ENCODE results near the gene CUX1. TPM values are rescaled to one million over a fixed set of nuclear protein-coding genes. Genes with fewer than 3 reads are reported as not detected.

Gene CUX1
- total RNA-seq, 1 donor from 2014 or later, result 101 TPM

- peaks cover 5 to 8% of the 10 kb centered on the region in 2 donors for H3K4me1 ChIP-seq
- H3K9me3 ChIP-seq, result no peaks in the 10 kb centered on the region
- no peak for DNase-seq (ENCODE audit: low spot score in 2 of 2)
- H3K4me3 ChIP-seq, result peak overlapping the region; percentile 83 to 86
- intact Hi-C loops (cut with DNase I), result loop anchor here (5.0 kb wide), 1 partner anchor 77 kb away; no protein-coding TSS in a partner anchor
- no peaks in the 10 kb centered on the region for H3K27me3 ChIP-seq
- H3K27ac ChIP-seq, result peak overlapping the region; percentile 84 to 86
- no peak for TF ChIP-seq CTCF (IDR thresholded peaks at IDR 0.05)
- H3K36me3 ChIP-seq, result no peaks in the 10 kb centered on the region
Observed at GRCh38 chr7:102285540-102286236, 468.3 kb downstream of the CUX1 start.

GRCh38 chr7:102286237-102287110, 469.0 kb downstream of the CUX1 start, which contains the start of gene SH2B2:
Gene SH2B2 (plus strand): TSS chr7:102286868. CDS start chr7:102300551, 13,683 bp downstream.
- DNase-seq (ENCODE audit: low spot score in 2 of 2), result peak in 1 of 2 donors; percentile 91
- Histone ChIP-seq H3K4me1 (peaks cover 5 to 8% of the 10 kb centered on the region in 2 donors), H3K36me3 (no peaks in the 10 kb centered on the region), H3K27me3 (no peaks in the 10 kb centered on the region), H3K9me3 (no peaks in the 10 kb centered on the region), H3K4me3 (peak within 1 kb of the TSS; percentile 85 to 86), H3K27ac (peak within 1 kb of the TSS; percentile 84 to 86)
- no peak for TF ChIP-seq CTCF (IDR thresholded peaks at IDR 0.05)
- intact Hi-C loops (cut with DNase I), result loop anchor here (5.0 kb wide), 1 partner anchor 76 kb away; no protein-coding TSS in a partner anchor

- no peaks in the 10 kb centered on the region for H3K36me3 ChIP-seq
- no peaks in the 10 kb centered on the region for H3K9me3 ChIP-seq
- no peaks in the 10 kb centered on the region for H3K27me3 ChIP-seq
- H3K27ac ChIP-seq, result peak overlapping the region in 1 of 2 donors; percentile 34
- no peak for TF ChIP-seq CTCF (IDR thresholded peaks at IDR 0.05)
- peaks cover 5 to 8% of the 10 kb centered on the region in 2 donors for H3K4me1 ChIP-seq
- peak in 1 of 2 donors; percentile 72 for DNase-seq (ENCODE audit: low spot score in 2 of 2)
- peak overlapping the region; percentile 85 to 86 for H3K4me3 ChIP-seq
- intact Hi-C loops (cut with DNase I), result loop anchor here (5.0 kb wide), 1 partner anchor 75 kb away; no protein-coding TSS in a partner anchor
Observed at GRCh38 chr7:102287111-102287980, 469.9 kb downstream of the CUX1 start.

- TF ChIP-seq CTCF (IDR thresholded peaks at IDR 0.05), result no peak
- Histone ChIP-seq H3K27ac (no peak overlapping the region), H3K4me1 (peaks cover 5 to 8% of the 10 kb centered on the region in 2 donors), H3K9me3 (no peaks in the 10 kb centered on the region), H3K4me3 (peak overlapping the region; percentile 85 to 86), H3K36me3 (no peaks in the 10 kb centered on the region), H3K27me3 (no peaks in the 10 kb centered on the region)
- intact Hi-C loops (cut with DNase I), result loop anchor here (5.0 kb wide), 1 partner anchor 74 kb away; no protein-coding TSS in a partner anchor
- DNase-seq (ENCODE audit: low spot score in 2 of 2), result no peak
Observed at GRCh38 chr7:102287981-102288278, 470.5 kb downstream of the CUX1 start.
